Kidney epithelial cell (primary cell): ENCODE results near the gene MAPT. TPM values are rescaled to one million over a fixed set of nuclear protein-coding genes. Genes with fewer than 3 reads are reported as not detected.

Experiments
- DNase-seq: peaks from one replicate; pipeline ENCODE4 v3.0.0-alpha.2; 2010; ENCODE audit warnings: low read depth
- H3K27me3 ChIP-seq: 2 replicates; pipeline ENCODE4 v1.6.0; 2011; ENCODE audit warnings: low read length; ENCODE audit not compliant: control insufficient read depth, insufficient read depth
- H3K36me3 ChIP-seq: 2 replicates; pipeline ENCODE4 v1.5.1; 2011; ENCODE audit warnings: low read length; ENCODE audit not compliant: control insufficient read depth, insufficient read depth
- H3K4me3 ChIP-seq: 2 replicates; pipeline ENCODE4 v1.5.1; 2011; ENCODE audit warnings: low read depth, mild to moderate bottlenecking, control low read depth, low read length
- total RNA-seq: library from RNA; depleted of rRNA; stranded (reverse); fragments of >200 nt; gene quantifications from 2 replicates; pipeline ENCODE4 v1.2.3, GENCODE V29; 2015
- TF ChIP-seq, protein P1 (sequence below): IDR thresholded peaks from 2 replicates; pipeline ENCODE4 v1.5.1; 2011; ENCODE audit warnings: mild to moderate bottlenecking, moderate library complexity, low read length, control low read depth, inconsistent platforms; ENCODE audit not compliant: insufficient read depth, poor library complexity, severe bottlenecking

The MAPT gene
- total RNA-seq, 1 donor from 2014 or later: 0.25 TPM

GRCh38 chr17:45982791-45983613 is 88.6 kb downstream of the MAPT start:
- H3K27me3 ChIP-seq: peaks cover 3% of the 10 kb centered on the region
- no peaks in the 10 kb centered on the region for H3K36me3 ChIP-seq

DNA sequence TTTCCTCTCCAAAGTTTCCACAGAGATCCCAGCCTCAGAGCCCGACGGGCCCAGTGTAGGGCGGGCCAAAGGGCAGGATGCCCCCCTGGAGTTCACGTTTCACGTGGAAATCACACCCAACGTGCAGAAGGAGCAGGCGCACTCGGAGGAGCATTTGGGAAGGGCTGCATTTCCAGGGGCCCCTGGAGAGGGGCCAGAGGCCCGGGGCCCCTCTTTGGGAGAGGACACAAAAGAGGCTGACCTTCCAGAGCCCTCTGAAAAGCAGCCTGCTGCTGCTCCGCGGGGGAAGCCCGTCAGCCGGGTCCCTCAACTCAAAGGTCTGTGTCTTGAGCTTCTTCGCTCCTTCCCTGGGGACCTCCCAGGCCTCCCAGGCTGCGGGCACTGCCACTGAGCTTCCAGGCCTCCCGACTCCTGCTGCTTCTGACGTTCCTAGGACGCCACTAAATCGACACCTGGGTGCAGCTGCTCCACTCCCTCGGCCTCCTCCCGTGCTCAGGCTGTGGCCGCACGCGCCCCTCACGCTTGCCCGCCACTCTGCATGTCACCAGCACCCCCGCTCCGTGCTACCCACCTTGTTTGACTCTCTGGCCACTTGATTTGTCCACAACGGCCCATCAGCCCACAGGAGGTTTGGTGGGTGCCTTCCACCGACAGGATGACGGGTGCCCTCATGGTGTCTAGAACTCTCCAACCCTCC is 89.4 kb downstream of the MAPT start:
- Histone ChIP-seq H3K27me3 (peaks cover 3% of the 10 kb centered on the region), H3K36me3 (no peaks in the 10 kb centered on the region), H3K4me3 (no peak overlapping the region)
- TF ChIP-seq, protein P1, sequence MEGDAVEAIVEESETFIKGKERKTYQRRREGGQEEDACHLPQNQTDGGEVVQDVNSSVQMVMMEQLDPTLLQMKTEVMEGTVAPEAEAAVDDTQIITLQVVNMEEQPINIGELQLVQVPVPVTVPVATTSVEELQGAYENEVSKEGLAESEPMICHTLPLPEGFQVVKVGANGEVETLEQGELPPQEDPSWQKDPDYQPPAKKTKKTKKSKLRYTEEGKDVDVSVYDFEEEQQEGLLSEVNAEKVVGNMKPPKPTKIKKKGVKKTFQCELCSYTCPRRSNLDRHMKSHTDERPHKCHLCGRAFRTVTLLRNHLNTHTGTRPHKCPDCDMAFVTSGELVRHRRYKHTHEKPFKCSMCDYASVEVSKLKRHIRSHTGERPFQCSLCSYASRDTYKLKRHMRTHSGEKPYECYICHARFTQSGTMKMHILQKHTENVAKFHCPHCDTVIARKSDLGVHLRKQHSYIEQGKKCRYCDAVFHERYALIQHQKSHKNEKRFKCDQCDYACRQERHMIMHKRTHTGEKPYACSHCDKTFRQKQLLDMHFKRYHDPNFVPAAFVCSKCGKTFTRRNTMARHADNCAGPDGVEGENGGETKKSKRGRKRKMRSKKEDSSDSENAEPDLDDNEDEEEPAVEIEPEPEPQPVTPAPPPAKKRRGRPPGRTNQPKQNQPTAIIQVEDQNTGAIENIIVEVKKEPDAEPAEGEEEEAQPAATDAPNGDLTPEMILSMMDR: no peak
- no peak for DNase-seq

More at GRCh38 chr17:45982791-45983613, 88.6 kb downstream of the MAPT start:
- TF ChIP-seq, protein P1: no peak
- DNase-seq: no peak
- no peak overlapping the region for H3K4me3 ChIP-seq

DNA sequence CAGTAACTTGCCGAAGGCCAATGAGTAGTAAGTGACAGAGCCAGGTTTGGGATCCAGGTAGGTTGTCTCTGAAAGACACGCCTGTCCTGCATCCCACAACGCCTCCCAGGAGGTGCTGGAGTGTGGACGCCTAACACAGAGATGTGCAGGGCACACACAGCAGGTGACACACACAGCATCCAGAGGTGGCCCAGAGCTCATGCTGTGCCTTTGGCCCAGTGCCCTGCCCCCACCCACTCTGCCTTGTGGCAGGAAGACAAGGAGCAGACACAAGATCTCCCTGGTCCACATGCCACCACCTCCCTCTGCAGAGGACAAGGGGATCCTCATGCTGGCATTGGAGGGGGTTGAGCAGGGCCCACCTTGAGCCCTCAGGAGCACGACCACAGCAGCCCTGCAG is 90.0 kb downstream of the MAPT start:
- Histone ChIP-seq H3K4me3 (no peak overlapping the region), H3K27me3 (peaks cover 3% of the 10 kb centered on the region), H3K36me3 (no peaks in the 10 kb centered on the region)
- TF ChIP-seq, protein P1: no peak
- DNase-seq: no peak

DNA sequence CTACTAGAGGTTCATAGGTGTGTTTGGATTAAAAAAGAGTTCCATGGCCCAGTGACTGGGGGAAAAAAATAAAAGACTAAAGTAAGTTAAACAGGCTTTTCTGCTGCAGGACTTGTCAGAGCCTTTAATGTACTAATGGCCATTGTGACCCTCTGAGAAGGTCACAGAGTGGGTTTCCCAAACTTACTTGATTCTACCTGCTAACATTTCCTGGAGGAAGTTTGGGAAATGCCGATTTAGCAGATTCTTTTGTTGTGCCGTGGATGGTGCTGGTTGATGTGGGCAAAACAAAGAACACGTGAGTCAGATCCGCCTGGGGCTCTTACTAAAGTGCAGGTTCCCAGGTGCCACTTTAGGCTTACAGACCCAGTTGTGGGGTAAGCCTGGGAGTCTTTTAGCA is 91.1 kb downstream of the MAPT start:
- Histone ChIP-seq H3K27me3 (peaks cover 3% of the 10 kb centered on the region), H3K4me3 (no peak overlapping the region), H3K36me3 (no peaks in the 10 kb centered on the region)
- TF ChIP-seq, protein P1: no peak
- no peak for DNase-seq

DNA sequence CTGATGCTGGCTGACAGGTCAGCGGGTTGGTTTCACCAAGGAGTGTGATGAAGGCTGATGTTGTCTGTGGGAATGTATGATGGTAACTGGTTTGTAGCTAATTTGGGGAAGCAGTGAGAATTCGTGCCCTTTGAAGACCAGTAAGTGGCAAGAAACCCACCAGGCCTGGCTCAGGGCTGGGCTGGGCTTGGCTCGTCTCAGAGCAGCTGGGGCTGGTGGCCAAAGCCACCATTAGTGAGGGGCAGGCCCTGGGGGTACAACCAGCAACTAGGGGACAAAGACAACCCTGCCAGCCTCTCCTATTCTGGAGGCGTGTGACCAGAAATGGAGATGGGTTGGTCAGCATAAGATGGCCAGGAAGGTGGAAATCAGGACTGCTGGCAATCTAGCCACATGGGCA is 91.7 kb downstream of the MAPT start:
- H3K36me3 ChIP-seq: no peaks in the 10 kb centered on the region
- H3K27me3 ChIP-seq: peaks cover 3% of the 10 kb centered on the region
- TF ChIP-seq, protein P1: no peak

More for the DNA sequence above, 91.7 kb downstream of the MAPT start:
- H3K4me3 ChIP-seq: no peak overlapping the region
- DNase-seq: no peak
